ENCODE results near the gene KLF4.

Gene KLF4

DNA sequence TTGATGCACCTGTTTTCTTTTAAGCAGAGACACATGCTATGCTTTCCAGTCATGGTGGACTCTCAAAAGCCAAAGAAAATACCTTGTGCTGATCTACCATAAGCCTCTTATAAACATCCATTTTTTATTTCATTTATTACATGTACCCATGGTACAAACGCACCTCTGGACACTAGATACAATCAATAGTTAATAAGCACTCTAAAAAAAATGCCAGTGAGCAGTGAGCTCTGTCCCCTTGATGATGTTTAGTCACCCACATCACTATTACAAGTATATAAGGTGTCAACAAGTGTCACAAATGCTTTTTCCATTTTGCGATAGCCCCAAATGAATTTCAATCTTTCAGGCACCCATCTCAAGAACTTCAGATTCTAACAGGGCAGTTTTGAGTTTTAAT lies 5.9 kb downstream of the KLF4 start:
- TF ChIP-seq, protein P1, sequence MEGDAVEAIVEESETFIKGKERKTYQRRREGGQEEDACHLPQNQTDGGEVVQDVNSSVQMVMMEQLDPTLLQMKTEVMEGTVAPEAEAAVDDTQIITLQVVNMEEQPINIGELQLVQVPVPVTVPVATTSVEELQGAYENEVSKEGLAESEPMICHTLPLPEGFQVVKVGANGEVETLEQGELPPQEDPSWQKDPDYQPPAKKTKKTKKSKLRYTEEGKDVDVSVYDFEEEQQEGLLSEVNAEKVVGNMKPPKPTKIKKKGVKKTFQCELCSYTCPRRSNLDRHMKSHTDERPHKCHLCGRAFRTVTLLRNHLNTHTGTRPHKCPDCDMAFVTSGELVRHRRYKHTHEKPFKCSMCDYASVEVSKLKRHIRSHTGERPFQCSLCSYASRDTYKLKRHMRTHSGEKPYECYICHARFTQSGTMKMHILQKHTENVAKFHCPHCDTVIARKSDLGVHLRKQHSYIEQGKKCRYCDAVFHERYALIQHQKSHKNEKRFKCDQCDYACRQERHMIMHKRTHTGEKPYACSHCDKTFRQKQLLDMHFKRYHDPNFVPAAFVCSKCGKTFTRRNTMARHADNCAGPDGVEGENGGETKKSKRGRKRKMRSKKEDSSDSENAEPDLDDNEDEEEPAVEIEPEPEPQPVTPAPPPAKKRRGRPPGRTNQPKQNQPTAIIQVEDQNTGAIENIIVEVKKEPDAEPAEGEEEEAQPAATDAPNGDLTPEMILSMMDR (IDR thresholded peaks at IDR 0.05): no peak
- no peak overlapping the region for H3K27ac ChIP-seq

DNA sequence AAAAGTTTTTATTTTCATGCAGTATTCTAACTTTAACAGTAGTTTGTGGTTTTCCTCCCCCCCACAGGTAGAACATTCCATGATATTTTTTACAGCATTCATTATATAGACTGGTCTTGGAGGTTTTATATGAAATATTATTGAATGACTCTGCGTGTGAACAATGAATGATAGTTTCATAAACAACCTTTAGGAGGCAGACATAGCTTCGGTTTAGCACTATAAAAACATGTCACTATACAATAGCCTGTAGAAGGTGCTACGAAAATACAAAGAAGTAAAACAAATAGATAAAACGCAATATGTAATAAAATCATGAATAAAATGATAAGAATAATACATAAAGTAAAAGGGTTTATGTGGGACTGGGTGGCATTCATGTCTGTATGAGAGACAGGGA lies 8.5 kb downstream of the KLF4 start:
- Histone ChIP-seq H2AFZ (no peak overlapping the region), H3K4me3 (ENCODE audit: low read depth, low read length) (no peak overlapping the region), H3K36me3 (ENCODE audit: control insufficient read depth, insufficient read depth, low read length) (no peaks in the 10 kb centered on the region), H3K27ac (no peak overlapping the region), H3K4me2 (ENCODE audit: low read length) (no peak overlapping the region), H3K9ac (no peak overlapping the region), H3K27me3 (ENCODE audit: control insufficient read depth, insufficient read depth, low read length) (no peaks in the 10 kb centered on the region), H3K9me3 (ENCODE audit: control insufficient read depth, low read length) (no peaks in the 10 kb centered on the region), H3K79me2 (no peaks in the 10 kb centered on the region), H3K4me1 (no peaks in the 10 kb centered on the region)
- TF ChIP-seq, protein P1 (IDR thresholded peaks at IDR 0.05): no peak

More for the DNA sequence above, 5.9 kb downstream of the KLF4 start:
- Histone ChIP-seq H3K27me3 (ENCODE audit: control insufficient read depth, insufficient read depth, low read length) (no peaks in the 10 kb centered on the region), H3K79me2 (no peaks in the 10 kb centered on the region), H3K4me2 (ENCODE audit: low read length) (no peak overlapping the region), H2AFZ (no peak overlapping the region), H3K4me3 (ENCODE audit: low read depth, low read length) (no peak overlapping the region), H3K36me3 (ENCODE audit: control insufficient read depth, insufficient read depth, low read length) (no peaks in the 10 kb centered on the region), H3K4me1 (no peaks in the 10 kb centered on the region), H3K9me3 (ENCODE audit: control insufficient read depth, low read length) (no peaks in the 10 kb centered on the region), H3K9ac (no peak overlapping the region)

DNA sequence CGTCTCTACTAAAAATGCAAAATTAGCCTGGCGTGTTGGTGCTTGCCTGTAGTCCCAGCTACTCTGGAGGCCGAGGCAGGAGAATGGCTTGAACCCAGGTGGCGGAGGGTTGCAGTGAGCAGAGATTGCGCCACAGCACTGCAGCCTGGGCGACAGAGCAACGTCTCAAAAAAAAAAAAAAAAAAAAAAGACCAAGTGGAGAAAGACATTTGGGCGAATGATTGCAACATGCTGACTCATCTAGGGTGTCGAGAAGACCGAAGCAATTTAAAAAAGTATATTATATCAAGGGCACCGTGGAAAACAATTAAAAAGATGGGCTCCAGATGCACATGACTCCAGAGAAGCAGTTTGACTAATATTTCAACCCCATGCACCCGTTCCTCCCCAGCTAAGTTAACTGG lies 9.2 kb downstream of the KLF4 start:
- Histone ChIP-seq H3K4me2 (ENCODE audit: low read length) (no peak overlapping the region), H2AFZ (no peak overlapping the region), H3K4me1 (no peaks in the 10 kb centered on the region), H3K9ac (no peak overlapping the region), H3K9me3 (ENCODE audit: control insufficient read depth, low read length) (no peaks in the 10 kb centered on the region), H3K79me2 (no peaks in the 10 kb centered on the region), H3K27ac (no peak overlapping the region), H3K36me3 (ENCODE audit: control insufficient read depth, insufficient read depth, low read length) (no peaks in the 10 kb centered on the region), H3K4me3 (ENCODE audit: low read depth, low read length) (no peak overlapping the region), H3K27me3 (ENCODE audit: control insufficient read depth, insufficient read depth, low read length) (no peaks in the 10 kb centered on the region)
- TF ChIP-seq, protein P1 (IDR thresholded peaks at IDR 0.05): no peak

DNA sequence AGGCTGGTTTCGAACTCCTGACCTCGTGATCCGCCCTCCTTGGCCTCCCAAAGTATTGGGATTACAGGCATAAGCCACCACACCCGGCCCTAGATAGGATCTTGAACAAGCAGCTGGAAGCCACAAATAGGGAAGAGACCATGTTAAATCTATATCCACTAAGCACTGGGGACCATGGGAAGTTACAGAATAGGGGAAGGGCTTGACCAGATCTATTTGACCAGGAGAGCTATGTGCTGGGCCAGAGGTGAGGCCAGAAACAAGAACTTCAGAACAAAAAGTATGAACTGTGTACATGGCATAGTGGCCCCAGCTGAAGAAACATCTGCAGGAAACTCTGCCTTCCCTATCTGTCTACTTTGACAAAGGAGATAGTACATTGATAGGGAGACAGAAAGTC lies 10.8 kb downstream of the KLF4 start:
- no peaks in the 10 kb centered on the region for H3K27me3 ChIP-seq (ENCODE audit: control insufficient read depth, insufficient read depth, low read length)
- H3K4me3 ChIP-seq (ENCODE audit: low read depth, low read length): no peak overlapping the region
- no peaks in the 10 kb centered on the region for H3K4me1 ChIP-seq
- H3K9me3 ChIP-seq (ENCODE audit: control insufficient read depth, low read length): no peaks in the 10 kb centered on the region
- no peak overlapping the region for H3K27ac ChIP-seq
- H3K79me2 ChIP-seq: no peaks in the 10 kb centered on the region
- H3K9ac ChIP-seq: no peak overlapping the region
- no peak overlapping the region for H2AFZ ChIP-seq
- TF ChIP-seq, protein P1 (IDR thresholded peaks at IDR 0.05): no peak
- H3K36me3 ChIP-seq (ENCODE audit: control insufficient read depth, insufficient read depth, low read length): no peaks in the 10 kb centered on the region
- no peak overlapping the region for H3K4me2 ChIP-seq (ENCODE audit: low read length)

DNA sequence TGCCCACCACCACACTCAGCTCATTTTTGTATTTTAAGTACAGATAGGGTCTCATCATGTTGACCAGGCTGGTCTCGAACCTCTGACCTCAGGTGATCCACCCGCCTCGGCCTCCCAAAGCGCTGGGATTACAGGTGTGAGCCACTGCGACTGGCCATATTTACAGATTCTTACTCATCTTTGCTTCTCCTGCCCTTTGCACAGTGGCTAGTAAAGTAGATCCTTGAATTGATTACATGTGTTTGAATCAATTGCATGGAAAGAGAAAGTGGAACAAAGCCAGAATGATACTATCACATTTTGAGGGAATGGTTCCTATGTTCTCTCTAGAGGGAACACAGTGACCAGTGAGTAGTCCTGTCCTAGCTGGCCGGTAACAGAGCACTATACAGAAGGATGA lies 15.4 kb downstream of the KLF4 start:
- H3K27ac ChIP-seq: no peak overlapping the region
- H3K9me3 ChIP-seq (ENCODE audit: control insufficient read depth, low read length): no peaks in the 10 kb centered on the region
- H3K4me1 ChIP-seq: no peaks in the 10 kb centered on the region
- H3K4me2 ChIP-seq (ENCODE audit: low read length): no peak overlapping the region
- H3K4me3 ChIP-seq (ENCODE audit: low read depth, low read length): no peak overlapping the region
- no peaks in the 10 kb centered on the region for H3K79me2 ChIP-seq
- H3K36me3 ChIP-seq (ENCODE audit: control insufficient read depth, insufficient read depth, low read length): no peaks in the 10 kb centered on the region
- H3K27me3 ChIP-seq (ENCODE audit: control insufficient read depth, insufficient read depth, low read length): no peaks in the 10 kb centered on the region
- TF ChIP-seq, protein P1 (IDR thresholded peaks at IDR 0.05): no peak
- H3K9ac ChIP-seq: no peak overlapping the region
- H2AFZ ChIP-seq: no peak overlapping the region
